Loucy (cell line): Measurements from ENCODE around the gene CYP21A2.

Source experiments
- EZH2phosphoT487 ChIP-seq: fragments of 200-600 bp; IDR thresholded peaks from 2 replicates; pipeline ENCODE4 v1.6.1; 2018; ENCODE audit warnings: antibody characterized with exemption, mild to moderate bottlenecking, moderate library complexity, borderline replicate concordance
- TF ChIP-seq, protein P1 (sequence below): fragments of 200-600 bp; sonication (generic); conservative IDR thresholded peaks from 2 replicates; pipeline ENCODE4 v1.5.1; 2014; ENCODE audit warnings: mild to moderate bottlenecking, antibody characterized with exemption, low read length

DNA sequence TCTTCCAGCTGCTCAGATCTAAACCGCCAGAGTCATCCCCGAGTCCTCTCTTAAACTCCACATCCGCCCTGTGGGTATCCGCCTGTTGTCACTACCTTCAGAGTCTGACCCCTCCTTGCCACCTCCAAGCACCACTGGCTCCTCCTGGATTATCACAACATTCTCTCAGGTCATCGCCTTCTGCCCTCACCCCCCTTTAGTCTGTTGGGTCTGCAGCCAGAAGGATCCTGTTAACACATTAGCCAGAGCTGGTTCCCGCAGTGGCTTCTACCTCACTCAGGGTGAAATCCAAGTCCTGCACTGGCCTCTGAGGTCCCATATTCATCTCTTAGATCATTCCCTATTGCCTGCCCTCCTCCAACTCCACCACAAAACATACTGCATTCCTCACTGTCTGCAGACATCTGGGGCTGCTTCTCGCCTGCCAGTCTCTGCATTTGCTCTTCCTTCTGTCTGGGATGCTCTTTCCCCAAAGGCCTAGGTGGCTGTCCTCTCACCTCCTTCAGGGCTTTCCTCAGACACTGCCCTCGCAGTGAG is 36.8 kb downstream of the CYP21A2 start:
- TF ChIP-seq, protein P1, sequence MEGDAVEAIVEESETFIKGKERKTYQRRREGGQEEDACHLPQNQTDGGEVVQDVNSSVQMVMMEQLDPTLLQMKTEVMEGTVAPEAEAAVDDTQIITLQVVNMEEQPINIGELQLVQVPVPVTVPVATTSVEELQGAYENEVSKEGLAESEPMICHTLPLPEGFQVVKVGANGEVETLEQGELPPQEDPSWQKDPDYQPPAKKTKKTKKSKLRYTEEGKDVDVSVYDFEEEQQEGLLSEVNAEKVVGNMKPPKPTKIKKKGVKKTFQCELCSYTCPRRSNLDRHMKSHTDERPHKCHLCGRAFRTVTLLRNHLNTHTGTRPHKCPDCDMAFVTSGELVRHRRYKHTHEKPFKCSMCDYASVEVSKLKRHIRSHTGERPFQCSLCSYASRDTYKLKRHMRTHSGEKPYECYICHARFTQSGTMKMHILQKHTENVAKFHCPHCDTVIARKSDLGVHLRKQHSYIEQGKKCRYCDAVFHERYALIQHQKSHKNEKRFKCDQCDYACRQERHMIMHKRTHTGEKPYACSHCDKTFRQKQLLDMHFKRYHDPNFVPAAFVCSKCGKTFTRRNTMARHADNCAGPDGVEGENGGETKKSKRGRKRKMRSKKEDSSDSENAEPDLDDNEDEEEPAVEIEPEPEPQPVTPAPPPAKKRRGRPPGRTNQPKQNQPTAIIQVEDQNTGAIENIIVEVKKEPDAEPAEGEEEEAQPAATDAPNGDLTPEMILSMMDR = no peak
- TF ChIP-seq EZH2phosphoT487 = no peak
